HCT116 (cell line): ENCODE measurements around the gene IGFALS.

Experiments
- CEBPB ChIP-seq: IDR thresholded peaks from 2 replicates; pipeline ENCODE4 v1.6.1; 2012; ENCODE audit warnings: low read depth
- CTCF ChIP-seq, 3 experiments: fragments of 200-600 bp in 1 of 3; sonication (generic) in 1 of 3; IDR thresholded peaks in 2 of 3; conservative IDR thresholded peaks in 1 of 3; 2 replicates each; pipeline ENCODE4 v1.5.1; 2012 to 2017; ENCODE audit warnings: low read depth in 2 of 3, low read length in 2 of 3, antibody characterized with exemption in 1 of 3, borderline replicate concordance in 1 of 3, control low read depth in 1 of 3, mild to moderate bottlenecking in 1 of 3, mixed read lengths in 1 of 3, mixed run types in 1 of 3, moderate library complexity in 1 of 3; ENCODE audit not compliant: insufficient read depth in 1 of 3
- EZH2 ChIP-seq: fragments of 200-600 bp; sonication (generic); IDR thresholded peaks from 2 replicates; pipeline ENCODE4 v1.6.1; 2017; ENCODE audit warnings: antibody characterized with exemption, mixed run types
- POLR2A ChIP-seq: IDR thresholded peaks from 2 replicates; pipeline ENCODE4 v1.7.0; 2011; ENCODE audit warnings: borderline replicate concordance; ENCODE audit not compliant: insufficient read depth, insufficient read length; ENCODE audit errors: extremely low read depth
- POLR2AphosphoS5 ChIP-seq: IDR thresholded peaks from 2 replicates; pipeline ENCODE4 v1.6.1; 2011; ENCODE audit warnings: mild to moderate bottlenecking, low read depth, low read length, moderate library complexity
- RAD21 ChIP-seq: IDR thresholded peaks from 2 replicates; pipeline ENCODE4 v1.6.1; 2012; ENCODE audit warnings: low read depth, mild to moderate bottlenecking
- SP1 ChIP-seq: IDR thresholded peaks from 2 replicates; pipeline ENCODE4 v1.6.1; 2012; ENCODE audit warnings: low read depth
- TCF7L2 ChIP-seq: IDR thresholded peaks from 2 replicates; pipeline ENCODE4 v1.7.0; 2011; ENCODE audit warnings: borderline replicate concordance, inconsistent platforms; ENCODE audit not compliant: insufficient read depth, insufficient read length; ENCODE audit errors: extremely low read depth
- ZBTB33 ChIP-seq: IDR thresholded peaks from 2 replicates; pipeline ENCODE4 v1.6.1; 2011; ENCODE audit warnings: mild to moderate bottlenecking, low read length, moderate library complexity; ENCODE audit not compliant: insufficient replicate concordance; ENCODE audit errors: extremely low read depth
- TF ChIP-seq, protein P1 (sequence below): IDR thresholded peaks from 2 replicates; pipeline ENCODE4 v1.6.1; 2012

GRCh38 chr16:1828645-1829410 lies 35.3 kb upstream of the IGFALS start:
- TF ChIP-seq POLR2A (no peak), CTCF (IDR thresholded peaks at IDR 0.05 in 2 of 3, conservative IDR thresholded peaks at IDR 0.05 in 1 of 3; ENCODE audit: borderline replicate concordance in 1 of 3, insufficient read depth in 1 of 3, low read depth in 2 of 3, low read length in 2 of 3) (no peak), CEBPB (no peak), POLR2AphosphoS5 (no peak), RAD21 (no peak), EZH2 (no peak), SP1 (no peak), TCF7L2 (no peak), ZBTB33 (no peak)
- TF ChIP-seq, protein P1, sequence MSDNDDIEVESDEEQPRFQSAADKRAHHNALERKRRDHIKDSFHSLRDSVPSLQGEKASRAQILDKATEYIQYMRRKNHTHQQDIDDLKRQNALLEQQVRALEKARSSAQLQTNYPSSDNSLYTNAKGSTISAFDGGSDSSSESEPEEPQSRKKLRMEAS, result no peak
